ENCODE measurements around the gene KRT77. TPM values are rescaled to one million over a fixed set of nuclear protein-coding genes. Genes with fewer than 3 reads are reported as not detected.

Gene KRT77
- total RNA-seq, 1 experiment from 2014 or later, result not detected

DNA sequence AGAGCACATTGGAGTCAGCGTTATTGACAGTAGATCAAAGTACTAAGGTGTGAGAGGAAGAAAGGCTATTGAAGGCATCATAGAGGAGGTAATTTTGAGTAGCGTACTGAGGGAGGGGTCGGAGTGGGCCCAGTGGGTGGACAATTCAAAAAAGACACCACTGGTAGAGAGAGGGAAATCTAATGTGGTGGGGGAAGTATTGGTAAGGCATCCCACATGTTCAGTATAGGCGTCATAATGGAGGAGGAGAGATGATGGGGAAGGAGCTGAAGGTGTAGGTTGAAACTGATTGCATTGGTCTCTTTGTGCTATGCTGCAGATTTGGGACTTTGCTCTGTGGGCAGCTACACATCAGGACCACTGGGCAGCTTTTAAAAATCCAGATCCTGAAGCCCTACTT lies 23.7 kb upstream of the KRT77 start (continued):
- no peak for TF ChIP-seq AR (CRISPR knock-in tag; IDR thresholded peaks at IDR 0.05)
- no peak for TF ChIP-seq STAT6 (CRISPR knock-in tag; conservative IDR thresholded peaks at IDR 0.05; ENCODE audit: low read depth)
- no peak for TF ChIP-seq GTF2I (CRISPR knock-in tag; conservative IDR thresholded peaks at IDR 0.05)
- TF ChIP-seq ZSCAN18 (CRISPR knock-in tag; IDR thresholded peaks at IDR 0.05), result no peak
- TF ChIP-seq CREM (CRISPR knock-in tag; IDR thresholded peaks at IDR 0.05), result no peak
- TF ChIP-seq TCF7 (CRISPR knock-in tag; IDR thresholded peaks at IDR 0.05; ENCODE audit: low read depth), result no peak
- no peak for TF ChIP-seq ZNF263 (CRISPR knock-in tag; IDR thresholded peaks at IDR 0.05; ENCODE audit: low read depth)
- TF ChIP-seq, protein P1, sequence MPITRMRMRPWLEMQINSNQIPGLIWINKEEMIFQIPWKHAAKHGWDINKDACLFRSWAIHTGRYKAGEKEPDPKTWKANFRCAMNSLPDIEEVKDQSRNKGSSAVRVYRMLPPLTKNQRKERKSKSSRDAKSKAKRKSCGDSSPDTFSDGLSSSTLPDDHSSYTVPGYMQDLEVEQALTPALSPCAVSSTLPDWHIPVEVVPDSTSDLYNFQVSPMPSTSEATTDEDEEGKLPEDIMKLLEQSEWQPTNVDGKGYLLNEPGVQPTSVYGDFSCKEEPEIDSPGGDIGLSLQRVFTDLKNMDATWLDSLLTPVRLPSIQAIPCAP (CRISPR knock-in tag; IDR thresholded peaks at IDR 0.05), result no peak
- no peak for TF ChIP-seq JUN (CRISPR knock-in tag; IDR thresholded peaks at IDR 0.05)

- Mint-ChIP-seq H3K27ac (no peak overlapping the region), H3K36me3 (no peaks in the 10 kb centered on the region), H3K9me3 (peaks cover 17% of the 10 kb centered on the region), H3K4me1 (no peaks in the 10 kb centered on the region), H3K4me3 (no peak overlapping the region), H3K27me3 (ENCODE audit: low read depth) (peaks cover 22% of the 10 kb centered on the region)
- DNase-seq (ENCODE audit: low spot score) (no peak), ATAC-seq (no peak)
- POLR2A ChIA-PET, result interaction anchor here (0.5 kb wide), 1 partner anchor 15 kb away, joined by 8 read pairs; no protein-coding TSS in a partner anchor
- CTCF ChIA-PET, result interaction anchor here (1.2 to 2.6 kb wide), 2 partner anchors 139 to 144 kb away, joined by 4 to 8 read pairs; no protein-coding TSS in a partner anchor
- TF ChIP-seq E2F1 (CRISPR knock-in tag; IDR thresholded peaks at IDR 0.05) (no peak), JUN (CRISPR knock-in tag; IDR thresholded peaks at IDR 0.05) (no peak), CBFB (CRISPR knock-in tag; IDR thresholded peaks at IDR 0.05; ENCODE audit: low read depth) (no peak), PRRX2 (CRISPR knock-in tag; IDR thresholded peaks at IDR 0.05) (no peak), FOXK1 (CRISPR knock-in tag; IDR thresholded peaks at IDR 0.05) (no peak), NR2C2 (CRISPR knock-in tag; IDR thresholded peaks at IDR 0.05) (no peak), ZNF219 (CRISPR knock-in tag; IDR thresholded peaks at IDR 0.05; ENCODE audit: borderline replicate concordance) (no peak), MYBL2 (CRISPR knock-in tag; IDR thresholded peaks at IDR 0.05) (no peak)
- TF ChIP-seq, protein P2, sequence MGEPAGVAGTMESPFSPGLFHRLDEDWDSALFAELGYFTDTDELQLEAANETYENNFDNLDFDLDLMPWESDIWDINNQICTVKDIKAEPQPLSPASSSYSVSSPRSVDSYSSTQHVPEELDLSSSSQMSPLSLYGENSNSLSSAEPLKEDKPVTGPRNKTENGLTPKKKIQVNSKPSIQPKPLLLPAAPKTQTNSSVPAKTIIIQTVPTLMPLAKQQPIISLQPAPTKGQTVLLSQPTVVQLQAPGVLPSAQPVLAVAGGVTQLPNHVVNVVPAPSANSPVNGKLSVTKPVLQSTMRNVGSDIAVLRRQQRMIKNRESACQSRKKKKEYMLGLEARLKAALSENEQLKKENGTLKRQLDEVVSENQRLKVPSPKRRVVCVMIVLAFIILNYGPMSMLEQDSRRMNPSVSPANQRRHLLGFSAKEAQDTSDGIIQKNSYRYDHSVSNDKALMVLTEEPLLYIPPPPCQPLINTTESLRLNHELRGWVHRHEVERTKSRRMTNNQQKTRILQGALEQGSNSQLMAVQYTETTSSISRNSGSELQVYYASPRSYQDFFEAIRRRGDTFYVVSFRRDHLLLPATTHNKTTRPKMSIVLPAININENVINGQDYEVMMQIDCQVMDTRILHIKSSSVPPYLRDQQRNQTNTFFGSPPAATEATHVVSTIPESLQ (CRISPR knock-in tag; IDR thresholded peaks at IDR 0.05), result no peak
Measured at GRCh38 chr12:52726451-52726850, 23.1 kb upstream of the KRT77 start.

All from WTC11 (cell line).